HG03354 (cell line): ENCODE measurements around the gene DLX5.

ENCODE experiments used
- ATAC-seq: cut with Tn5 transposase; IDR thresholded peaks from one replicate; pipeline ENCODE4 v1.9.1; 2021; ENCODE audit warnings: mild to moderate bottlenecking; ENCODE audit not compliant: unreplicated experiment, poor library complexity, severe bottlenecking

Gene DLX5

DNA sequence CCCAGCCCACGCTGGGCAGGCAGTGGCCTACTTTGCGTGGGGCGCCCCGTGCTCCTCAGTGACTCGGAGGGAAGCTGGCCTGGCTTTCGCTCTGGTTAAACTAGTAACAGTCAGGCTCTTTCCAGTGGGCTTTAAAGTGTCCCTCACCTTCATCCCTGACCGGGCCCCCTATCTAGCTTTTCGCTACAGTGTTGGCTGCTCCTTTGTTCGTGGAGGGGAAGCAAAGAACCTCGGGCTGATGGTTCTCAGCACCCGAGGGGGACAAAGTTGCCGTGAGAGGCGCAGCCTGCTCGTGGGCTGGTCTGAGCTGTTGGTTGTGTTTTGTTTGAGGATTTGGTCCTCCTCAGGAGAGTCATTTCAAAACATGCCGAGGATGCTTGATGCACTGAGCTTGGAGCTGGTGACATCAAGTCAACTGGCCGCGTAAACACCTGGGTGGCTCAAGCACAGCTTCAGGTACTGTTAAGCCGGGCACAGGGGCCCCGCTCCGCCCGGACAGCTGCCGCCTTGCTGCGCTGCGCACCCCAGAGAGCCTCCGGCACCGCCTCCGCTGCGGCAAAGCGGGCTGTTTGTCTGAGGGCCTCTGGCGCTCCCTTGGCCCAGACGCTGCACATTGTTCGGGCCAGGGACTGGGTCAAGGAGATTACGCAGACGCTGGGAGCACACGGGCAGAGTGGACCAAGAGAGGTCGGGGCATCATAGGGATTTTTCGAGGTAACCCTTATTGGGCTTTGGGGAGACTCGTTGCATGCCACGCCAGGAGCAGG is 17.6 kb downstream of the DLX5 start:
- no peak for ATAC-seq

DNA sequence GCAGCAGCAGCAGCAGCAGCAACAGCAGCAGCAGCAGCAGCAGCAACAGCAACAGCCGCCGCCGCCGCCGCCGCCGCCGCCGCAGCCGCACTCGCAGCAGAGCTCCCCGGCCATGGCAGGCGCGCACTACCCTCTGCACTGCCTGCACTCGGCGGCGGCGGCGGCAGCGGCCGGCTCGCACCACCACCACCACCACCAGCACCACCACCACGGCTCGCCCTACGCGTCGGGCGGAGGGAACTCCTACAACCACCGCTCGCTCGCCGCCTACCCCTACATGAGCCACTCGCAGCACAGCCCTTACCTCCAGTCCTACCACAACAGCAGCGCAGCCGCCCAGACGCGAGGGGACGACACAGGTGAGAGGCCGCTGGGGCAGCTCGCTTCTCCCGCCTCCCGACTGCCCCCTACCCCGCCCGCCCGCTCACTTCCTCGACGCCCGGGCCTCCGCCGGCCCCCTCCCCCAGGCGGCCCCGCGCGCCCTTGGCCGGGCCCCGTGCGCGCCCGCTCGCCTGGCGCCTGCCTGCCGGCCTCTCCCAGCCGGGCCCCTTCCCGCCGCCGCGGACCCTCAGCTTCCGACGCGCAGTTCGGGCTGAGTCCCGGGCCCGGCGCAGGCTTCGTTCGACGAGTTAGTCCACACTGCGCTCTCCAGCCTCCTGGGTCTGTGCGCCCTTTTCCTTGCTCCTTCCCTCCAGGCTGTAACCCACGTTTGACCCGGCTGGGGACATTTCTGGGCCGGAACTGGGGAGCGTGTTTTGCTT is 18.4 kb downstream of the DLX5 start:
- peak; percentile 65 for ATAC-seq

DNA sequence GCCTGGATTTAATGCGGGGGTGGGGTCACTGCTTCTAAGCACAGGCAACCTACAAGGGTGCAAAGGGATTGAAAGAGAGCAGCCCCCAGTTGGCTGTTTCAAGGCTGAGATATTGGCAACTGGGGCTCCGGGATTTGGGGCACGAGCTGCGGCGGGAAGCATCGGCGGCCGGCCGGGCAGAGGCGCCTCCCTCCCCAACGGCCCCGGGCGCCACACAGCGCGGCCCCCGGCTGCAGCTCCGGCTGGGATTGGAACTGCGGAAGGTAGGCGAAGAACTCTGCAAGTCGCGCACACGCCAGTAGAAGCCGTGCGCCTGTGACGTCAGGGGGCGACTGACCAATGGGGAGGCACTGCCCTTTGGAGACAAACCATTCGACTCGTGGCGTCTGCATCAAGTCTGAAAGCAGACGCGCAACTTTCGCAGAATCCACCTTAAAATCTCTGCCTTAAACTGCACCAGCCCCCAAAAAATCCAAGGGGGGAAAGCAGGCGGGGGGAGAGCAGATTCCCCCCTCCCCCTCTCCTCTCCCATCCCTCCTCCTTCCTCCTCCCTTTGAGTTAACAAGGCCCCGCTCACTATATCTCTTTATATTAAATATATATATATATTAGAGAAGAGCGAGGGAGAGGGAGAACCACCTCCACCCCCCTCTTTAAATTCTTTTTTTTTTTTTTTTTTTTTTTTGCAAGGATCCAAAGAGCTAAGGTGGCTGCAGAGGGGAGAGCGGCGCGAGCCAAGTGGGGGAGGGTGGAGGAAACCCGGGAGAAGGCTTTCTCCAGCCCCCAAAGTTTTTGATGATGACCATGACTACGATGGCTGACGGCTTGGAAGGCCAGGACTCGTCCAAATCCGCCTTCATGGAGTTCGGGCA is 19.2 kb downstream of the DLX5 start, which contains the start of gene DLX6:
DLX6 (plus strand) TSS at position 371 of the 872 bp plus-strand sequence; CDS start at position 796, 425 bp downstream.
- peak; percentile 3 for ATAC-seq

DNA sequence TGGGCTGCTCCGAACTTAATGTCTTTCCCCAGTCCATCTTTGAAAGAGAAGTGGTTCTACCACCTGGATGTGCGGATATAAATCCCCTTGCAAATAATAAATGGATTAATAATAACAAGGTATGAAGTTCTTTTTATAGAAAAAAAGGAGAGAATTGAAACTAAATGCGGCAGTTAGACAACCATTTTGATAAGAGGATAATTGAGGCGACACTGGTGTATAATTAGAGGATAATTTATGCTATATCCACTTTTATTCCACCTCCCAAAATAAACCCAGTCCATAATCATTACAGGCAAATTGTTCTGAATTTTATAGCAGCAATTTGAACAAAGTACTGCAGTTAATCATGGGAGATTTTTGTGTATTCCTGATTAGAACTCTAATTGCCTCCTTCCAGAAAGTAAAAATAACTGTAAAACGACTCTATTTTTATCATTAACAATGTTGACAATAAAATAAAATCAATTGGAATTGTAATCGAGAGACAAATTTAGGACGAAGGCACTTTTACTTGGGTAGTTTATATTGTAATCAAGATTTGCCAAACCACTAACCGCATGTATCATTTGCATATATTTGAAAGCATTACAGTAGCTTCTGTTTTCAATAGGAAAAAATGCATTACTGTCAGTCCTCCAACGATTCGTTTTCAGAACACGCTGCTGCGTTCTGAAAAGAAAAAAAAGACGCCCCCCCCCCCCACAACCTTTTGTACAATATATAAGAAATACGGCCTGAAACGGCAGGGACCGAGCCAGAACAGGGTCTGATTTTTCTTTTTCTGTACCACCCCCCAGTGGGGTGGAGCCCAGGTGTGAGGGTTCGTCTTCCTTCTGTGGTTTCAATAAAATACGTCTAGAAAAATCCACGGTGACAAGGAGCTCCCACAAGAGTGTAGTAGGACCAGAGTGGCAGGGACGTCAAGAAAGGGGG is 20.1 kb downstream of the DLX5 start:
- no peak for ATAC-seq

DNA sequence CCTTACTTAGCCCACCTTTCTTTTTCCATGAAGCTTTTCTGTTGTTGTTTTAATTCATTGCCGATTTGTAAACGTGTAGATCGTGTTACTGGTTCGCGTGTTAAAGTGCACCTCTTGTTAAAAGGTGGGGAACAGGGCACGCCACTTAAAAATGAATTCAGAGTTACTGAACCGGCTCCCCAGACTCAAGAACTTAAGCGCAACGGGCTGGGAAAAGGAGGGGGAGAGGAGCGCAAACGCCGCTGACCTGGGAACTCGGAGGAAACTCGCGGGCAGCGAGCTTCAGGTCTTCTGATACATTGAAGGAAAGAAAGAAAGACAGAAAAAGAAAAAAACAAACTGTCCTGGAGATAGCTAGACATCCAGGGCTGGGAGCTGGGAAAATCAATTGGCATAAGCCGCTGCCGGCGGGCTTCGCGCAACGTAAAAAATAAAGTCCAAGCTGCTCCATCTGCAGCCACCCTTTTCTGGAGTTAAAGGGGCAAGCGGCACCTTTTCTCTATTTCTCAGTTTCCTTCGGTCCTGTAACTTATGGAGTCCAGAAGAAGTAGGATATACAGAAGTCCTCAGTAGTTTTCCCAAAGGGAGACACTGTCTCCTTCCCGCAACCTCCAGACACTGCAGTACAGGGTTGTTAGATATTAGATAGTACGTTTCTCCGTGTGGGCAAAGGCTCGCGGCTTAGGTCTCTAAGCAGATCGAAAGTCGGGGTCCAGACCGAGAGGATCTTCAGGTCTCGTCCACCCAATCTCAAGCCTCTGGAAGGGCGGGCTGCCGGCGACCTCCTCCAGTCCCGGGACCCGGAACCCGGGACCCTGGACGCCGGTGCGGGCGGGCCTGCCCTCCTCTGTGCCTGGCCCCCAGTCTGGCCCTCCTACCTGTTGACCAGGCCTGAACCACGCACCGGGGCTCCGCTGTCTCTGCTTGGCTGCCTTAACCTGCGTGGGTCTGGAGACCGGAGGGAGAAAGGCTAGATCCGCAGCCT is 21.1 kb downstream of the DLX5 start:
- ATAC-seq, result no peak

DNA sequence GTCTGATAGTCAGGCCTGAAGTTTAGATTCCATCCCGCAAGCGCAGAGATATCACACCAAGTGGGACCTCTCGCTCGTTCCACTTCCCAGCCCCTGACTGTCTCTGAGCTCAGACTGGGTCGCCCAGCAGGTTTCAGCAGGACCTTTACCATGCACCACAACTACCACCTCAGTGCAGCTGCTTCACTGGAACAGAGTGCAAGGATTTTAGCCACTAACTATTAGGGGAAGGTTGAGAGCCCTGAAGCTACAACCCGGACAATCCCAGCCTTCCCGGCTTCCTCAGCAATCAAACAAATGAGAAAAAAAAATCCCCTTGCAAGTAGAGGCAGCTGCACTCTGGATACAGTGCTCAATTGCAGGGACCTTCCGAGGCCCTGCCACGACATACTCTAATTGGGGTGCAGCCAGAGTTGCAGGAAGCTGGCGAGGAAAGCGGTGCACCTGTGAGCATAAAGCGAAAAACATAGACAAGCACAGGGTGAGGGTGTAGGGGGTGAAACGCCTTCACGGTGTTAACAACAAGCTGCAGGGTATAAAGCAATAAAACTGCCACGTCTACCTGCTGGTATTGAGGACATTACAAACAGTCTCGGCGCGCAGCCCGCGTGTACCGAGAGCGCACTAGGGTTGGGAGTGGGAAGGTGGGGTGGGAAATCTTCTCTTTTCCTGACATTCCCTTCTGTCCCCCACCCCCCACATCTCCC is 21.9 kb downstream of the DLX5 start:
- no peak for ATAC-seq

DNA sequence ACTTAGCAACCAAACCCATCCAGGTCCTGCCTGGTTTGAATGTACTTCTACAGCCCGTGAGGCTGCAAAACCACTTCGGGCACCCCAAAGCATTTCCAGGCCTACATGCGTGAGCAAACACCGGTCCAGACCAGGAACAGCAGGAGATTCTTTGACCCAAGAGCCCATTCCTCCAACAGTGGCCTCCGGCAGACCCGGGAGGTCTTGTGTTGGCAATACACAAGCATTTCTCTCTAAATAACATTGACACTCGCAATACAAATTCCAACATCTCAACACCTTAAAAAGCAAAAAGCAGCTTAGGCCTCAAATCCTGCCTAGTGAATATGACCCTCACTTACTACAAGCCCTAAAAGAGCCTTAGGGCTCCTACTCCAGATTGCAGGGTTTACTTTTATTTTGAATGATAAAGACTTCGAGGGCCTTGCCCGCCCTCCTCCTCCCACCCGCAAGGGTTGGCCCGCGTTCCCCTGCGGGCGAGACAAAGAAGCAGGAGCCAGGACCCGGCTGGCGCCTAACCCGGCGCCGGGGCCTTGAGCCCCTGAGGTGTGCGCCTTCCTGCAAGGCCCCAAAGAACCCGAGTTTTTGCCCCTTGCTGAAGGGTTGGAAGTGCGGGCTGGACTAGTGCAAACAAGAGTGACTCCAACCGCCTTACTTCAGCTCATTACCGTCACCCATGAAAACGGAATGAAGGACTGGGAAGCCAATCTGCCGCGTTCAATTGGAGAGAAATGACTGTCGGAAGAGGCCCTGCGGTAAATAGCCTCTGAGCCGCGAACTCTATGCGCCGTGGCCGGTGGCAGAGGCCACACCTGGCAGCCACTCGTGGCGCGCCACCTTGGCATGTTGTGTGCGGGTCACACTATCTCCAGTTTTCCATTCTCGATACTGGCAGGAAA is 22.7 kb downstream of the DLX5 start:
- no peak for ATAC-seq

DNA sequence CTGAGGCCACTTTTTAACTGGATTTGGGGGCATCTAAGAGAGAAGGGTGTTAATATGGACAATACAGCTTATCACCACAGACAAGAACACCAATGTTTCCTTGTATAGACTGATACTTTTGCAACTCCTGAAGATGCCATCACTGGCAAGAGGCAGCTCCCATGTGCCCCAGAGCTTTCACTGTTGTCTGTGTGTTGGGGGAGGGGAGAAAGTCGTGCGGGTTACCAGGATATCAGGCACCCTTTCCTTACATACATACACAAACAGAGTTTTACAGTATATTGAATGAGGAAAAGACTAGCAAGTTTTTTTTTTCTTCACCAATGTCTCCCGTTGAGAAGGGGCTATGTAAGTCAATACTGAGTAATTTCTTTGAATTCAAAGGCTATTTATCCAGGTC is 23.4 kb downstream of the DLX5 start:
- ATAC-seq, result no peak

DNA sequence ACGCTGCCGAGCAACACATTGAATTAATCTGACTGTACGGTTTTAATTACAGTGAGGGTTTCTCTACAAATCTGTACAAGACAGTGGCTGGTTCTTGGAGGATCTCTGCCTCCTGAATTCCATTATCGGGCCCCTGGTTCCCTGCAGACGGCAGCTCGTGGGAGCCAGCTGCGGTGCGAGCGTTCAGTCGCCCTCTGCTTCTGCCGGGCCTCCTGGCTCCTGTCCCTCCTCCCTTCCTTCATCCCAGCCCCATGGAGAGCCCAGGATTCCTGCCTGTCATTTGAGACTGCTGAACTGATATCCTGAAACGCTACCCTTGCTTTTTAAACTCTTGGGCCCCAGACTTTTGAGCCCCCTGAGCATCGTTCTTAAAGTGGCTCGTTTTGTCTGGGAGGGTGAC is 25.9 kb downstream of the DLX5 start:
- ATAC-seq, result no peak

DNA sequence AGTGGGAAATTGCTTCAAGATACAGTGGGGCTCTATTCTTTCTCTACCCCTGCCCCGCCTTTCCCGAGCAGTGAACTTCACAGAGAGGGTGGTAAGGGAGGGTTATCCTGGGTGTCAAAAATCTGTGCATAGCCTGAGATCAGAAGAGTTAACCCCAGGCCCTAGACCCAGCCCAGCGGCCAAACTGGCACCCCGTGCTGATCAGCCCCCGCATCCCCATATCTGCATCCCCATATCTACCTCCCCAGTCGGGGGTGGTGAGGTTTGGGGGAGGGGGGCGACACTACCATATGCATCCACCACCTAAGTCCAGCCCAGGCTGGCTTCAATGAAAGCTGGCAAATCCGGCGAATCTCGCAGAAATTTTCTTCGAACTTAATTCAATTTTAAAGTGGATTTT is 26.3 kb downstream of the DLX5 start:
- ATAC-seq, result no peak

DNA sequence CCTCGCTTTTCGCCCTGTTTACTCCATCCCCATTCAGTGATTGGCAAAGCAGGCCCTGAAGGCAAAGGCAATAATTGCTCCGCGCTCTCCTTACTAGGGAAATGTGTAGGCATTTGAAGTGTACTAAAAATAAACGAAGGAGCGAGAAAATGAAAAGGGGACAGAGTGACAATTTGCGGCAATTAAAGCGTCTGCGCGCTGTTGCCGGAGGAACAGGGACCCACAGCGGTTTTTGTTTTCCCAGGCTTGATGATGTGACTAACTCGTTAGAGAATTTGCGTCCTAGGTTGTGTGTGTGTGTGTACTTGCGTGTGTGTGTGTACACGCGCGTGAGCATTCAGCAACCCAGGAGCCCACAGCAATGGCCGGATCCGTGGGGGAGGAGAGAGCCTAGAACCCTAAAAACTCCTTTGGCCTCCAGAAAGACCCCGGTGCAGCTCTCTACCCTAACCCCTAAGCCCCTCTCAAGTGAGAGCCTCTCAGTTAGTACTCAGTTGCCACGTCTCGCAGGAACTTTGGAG is 27.1 kb downstream of the DLX5 start:
- no peak for ATAC-seq

DNA sequence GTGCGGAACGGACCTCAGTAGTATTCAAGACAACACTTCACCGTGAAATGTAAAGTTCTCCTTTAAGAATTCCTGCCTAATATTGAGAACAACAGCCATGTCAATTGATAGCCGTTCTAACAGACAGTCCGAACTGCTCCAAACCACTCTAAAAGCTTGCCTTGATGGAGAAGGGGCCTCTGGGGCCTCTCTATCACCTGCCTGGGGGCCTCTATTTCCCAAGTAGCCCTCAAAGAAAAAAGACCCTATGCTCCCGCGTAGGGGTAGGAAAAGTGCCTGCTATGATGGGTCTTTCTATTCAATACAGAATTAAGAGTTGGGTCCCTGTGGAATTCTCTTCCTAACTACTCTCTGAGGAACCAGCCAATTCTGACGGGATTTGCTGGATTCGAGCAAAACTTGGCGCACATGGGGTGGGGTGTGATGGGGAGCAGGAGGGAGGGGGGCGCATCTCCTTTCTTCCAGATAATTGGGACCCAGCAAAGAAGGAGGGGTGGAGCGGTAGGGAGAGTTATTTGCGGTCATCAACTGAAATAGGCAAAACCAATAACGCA is 27.6 kb downstream of the DLX5 start:
- no peak for ATAC-seq

DNA sequence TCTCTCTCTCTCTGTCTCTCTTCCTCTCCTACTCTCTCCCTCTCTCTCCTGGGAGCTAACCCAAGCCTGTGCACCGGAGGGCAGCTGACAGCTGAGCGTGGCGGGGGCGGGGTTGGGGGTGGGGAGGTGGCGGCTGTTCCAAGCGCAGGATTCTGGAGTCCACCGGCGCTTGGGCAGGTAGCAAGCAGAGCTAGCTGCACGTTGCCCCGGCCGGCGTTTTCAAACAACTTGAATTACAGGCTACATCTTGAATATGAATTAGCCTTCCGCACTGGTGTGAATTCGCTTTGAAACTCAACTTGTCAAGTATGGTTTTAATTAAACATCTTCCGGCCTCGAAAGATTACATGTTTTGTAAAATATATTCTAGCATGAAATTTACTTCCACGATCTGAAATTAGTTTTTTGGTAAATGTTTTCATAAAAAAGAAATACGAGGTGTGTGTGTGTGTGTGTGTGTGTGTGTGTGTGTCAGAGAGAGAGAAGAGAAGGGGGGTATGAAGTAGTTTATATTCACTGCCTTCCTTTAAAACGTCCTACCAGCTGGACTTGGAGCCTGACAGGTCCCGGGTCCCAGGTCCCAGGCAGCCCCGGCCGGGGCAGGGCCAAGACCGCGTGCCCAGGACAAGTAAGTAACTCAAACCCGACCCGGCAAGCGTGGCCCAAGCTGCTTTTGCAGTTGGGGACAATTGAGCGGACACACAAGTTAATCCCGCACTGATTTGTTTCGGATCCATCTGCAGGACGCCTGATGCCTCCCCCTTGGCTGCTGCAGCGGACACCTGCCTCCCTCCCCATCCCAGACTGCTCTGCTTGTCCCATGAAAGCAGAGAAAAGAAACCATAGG is 28.3 kb downstream of the DLX5 start:
- ATAC-seq, result no peak

DNA sequence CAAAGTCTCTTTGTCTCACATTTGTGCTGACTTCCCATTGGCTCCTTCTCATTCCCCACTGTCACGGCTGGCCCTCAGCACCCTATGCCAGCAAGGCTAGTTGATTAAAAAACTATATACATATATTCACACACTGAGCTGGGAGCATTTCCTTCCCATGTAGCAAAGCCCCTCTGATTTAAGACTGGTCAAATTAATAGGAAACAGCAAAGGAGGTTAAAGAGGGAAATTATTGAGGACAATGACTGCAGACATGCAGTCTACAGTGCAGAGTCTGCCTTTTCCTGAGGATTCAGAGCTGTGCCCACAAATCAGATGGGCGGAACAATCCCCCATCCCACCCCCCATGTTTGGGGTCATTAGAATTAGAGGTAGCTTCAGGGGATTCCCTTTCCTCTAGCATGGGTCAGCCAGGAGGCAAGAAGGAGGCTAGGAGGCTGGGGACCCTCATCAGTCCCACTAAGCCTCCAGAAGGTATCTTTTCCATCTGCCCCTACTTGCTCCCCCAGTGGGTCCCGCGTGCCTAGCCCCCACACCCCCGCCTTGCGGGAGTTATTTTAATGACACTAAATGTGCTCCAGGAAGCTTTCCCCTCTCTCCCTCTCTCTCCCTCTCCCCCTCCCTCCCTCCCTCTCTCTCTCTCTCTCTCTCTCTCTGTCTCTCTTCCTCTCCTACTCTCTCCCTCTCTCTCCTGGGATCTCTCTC is 29.1 kb downstream of the DLX5 start:
- ATAC-seq, result no peak

DNA sequence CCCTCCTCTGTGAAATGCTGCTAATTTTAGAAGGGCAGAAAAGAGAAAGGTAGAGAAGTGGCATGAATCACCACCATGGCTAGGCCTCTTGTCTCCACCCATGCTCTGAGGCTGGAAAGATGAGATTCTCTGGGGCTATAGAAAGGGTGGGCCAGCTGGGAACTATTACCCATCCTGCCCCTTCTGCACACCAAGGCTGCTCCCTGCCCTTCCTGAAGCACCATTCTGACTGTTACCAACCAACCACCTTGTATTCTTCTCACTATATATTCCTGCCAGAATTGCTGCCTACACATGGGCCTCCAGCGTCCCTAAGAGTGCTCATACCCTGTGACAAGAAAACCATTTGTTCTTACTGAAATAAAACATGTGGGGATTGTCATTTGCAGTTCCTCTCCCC is 30.7 kb downstream of the DLX5 start:
- no peak for ATAC-seq
